H1 (cell line): ENCODE measurements around the gene DEFB112. TPM values are rescaled to one million over a fixed set of nuclear protein-coding genes. Genes with fewer than 3 reads are reported as not detected.

ENCODE experiments used
- CTCF ChIA-PET: fragments of 300-600 bp; sonication (Branson Sonifier 250); formaldehyde crosslinking; loops from one replicate; lab custom pipeline; 2021; ENCODE audit not compliant: partially characterized antibody; lab: Charles Lee
- POLR2A ChIA-PET: fragments of 300-600 bp; sonication (Branson Sonifier 250); formaldehyde crosslinking; loops from one replicate; lab custom pipeline; 2021; ENCODE audit warnings: inconsistent platforms; ENCODE audit not compliant: partially characterized antibody; lab: Charles Lee
- DNase-seq, 2 experiments: peaks; one replicate each; pipeline versions ENCODE4 v3.0.0 to v3.0.0-alpha.2; 2010 to 2022; ENCODE audit warnings: low spot score in 2 of 2, low read depth in 1 of 2, mixed read lengths in 1 of 2
- FAIRE-seq: peaks from 2 replicates; lab custom pipeline; 2011; peaks lifted over from hg19 to GRCh38; lab: Jason Lieb, UNC
- H2AFZ ChIP-seq: 2 replicates; pipeline ENCODE4 v1.8.1; 2012; ENCODE audit warnings: low read length, inconsistent platforms
- H2AK5ac ChIP-seq: 2 replicates; pipeline ENCODE4 v1.6.1; 2013; ENCODE audit warnings: low read depth, low read length
- H2BK120ac ChIP-seq: replicated peaks from 2 replicates; pipeline ENCODE3; 2013; ENCODE audit warnings: low read depth, low read length, inconsistent platforms
- H2BK12ac ChIP-seq: 2 replicates; pipeline ENCODE4 v1.6.1; 2013; ENCODE audit warnings: low read depth, low read length
- H2BK15ac ChIP-seq: 2 replicates; pipeline ENCODE4 v1.6.1; 2013; ENCODE audit warnings: low read length
- H2BK20ac ChIP-seq: 2 replicates; pipeline ENCODE4 v1.6.1; 2013; ENCODE audit warnings: low read length
- H2BK5ac ChIP-seq: 2 replicates; pipeline ENCODE4 v1.6.1; 2013; ENCODE audit warnings: low read depth, low read length
- H3K14ac ChIP-seq: 2 replicates; pipeline ENCODE4 v1.6.1; 2013; ENCODE audit warnings: inconsistent platforms; ENCODE audit not compliant: insufficient read length
- H3K18ac ChIP-seq: 2 replicates; pipeline ENCODE4 v1.6.1; 2013; ENCODE audit warnings: low read length; ENCODE audit errors: extremely low read depth
- H3K23ac ChIP-seq: 2 replicates; pipeline ENCODE4 v1.6.1; 2013; ENCODE audit warnings: inconsistent platforms; ENCODE audit not compliant: insufficient read length
- H3K23me2 ChIP-seq: 2 replicates; pipeline ENCODE4 v1.6.1; 2013; ENCODE audit warnings: low read depth, low read length
- H3K27ac ChIP-seq: 2 replicates; pipeline ENCODE4 v1.6.1; 2011; ENCODE audit warnings: low read depth, low read length, inconsistent platforms
- H3K27me3 ChIP-seq, 4 experiments: replicated peaks in 1 of 4; 1 replicate in 1 of 4; 2 replicates in 3 of 4; pipeline versions ENCODE4 v1.6.1 to v1.8.1; 2011 to 2013; ENCODE audit warnings: low read length in 3 of 4, mild to moderate bottlenecking in 3 of 4, inconsistent platforms in 2 of 4, mixed read lengths in 2 of 4, moderate library complexity in 1 of 4; ENCODE audit not compliant: control insufficient read depth in 3 of 4, insufficient read depth in 3 of 4; ENCODE audit errors: extremely low read depth in 1 of 4
- H3K36me3 ChIP-seq, 4 experiments: 2 replicates each; pipeline versions ENCODE4 v1.6.1 to v1.8.1; 2011 to 2013; ENCODE audit warnings: mild to moderate bottlenecking in 4 of 4, low read length in 3 of 4, moderate library complexity in 2 of 4, control low read depth in 1 of 4, inconsistent platforms in 1 of 4; ENCODE audit not compliant: insufficient read depth in 4 of 4, control insufficient read depth in 2 of 4
- H3K4ac ChIP-seq: replicated peaks from 2 replicates; pipeline ENCODE3; 2013; ENCODE audit warnings: low read length, low read depth, mixed read lengths, inconsistent platforms; ENCODE audit not compliant: insufficient read length
- H3K4me1 ChIP-seq, 4 experiments: replicated peaks in 1 of 4; 1 replicate in 1 of 4; 2 replicates in 3 of 4; pipeline versions ENCODE4 v1.6.1 to v1.8.1; 2011 to 2013; ENCODE audit warnings: low read length in 3 of 4, inconsistent platforms in 2 of 4, mixed read lengths in 1 of 4; ENCODE audit not compliant: insufficient read depth in 4 of 4, control insufficient read depth in 3 of 4
- H3K4me2 ChIP-seq, 2 experiments: 2 replicates each; pipeline versions ENCODE4 v1.6.1 to v1.8.1; 2011 to 2013; ENCODE audit warnings: low read depth in 2 of 2, low read length in 2 of 2, control low read depth in 1 of 2, inconsistent platforms in 1 of 2, mild to moderate bottlenecking in 1 of 2; ENCODE audit not compliant: insufficient read depth in 1 of 2
- H3K4me3 ChIP-seq, 4 experiments: fragments of 200-600, 300-600 bp in 1 of 4; sonication (generic), shearing (Covaris generic), sonication (Bioruptor Twin) in 1 of 4; 2 replicates each; pipeline versions ENCODE4 v1.5.1 to v1.8.1; 2011 to 2016; ENCODE audit warnings: low read length in 4 of 4, low read depth in 3 of 4, control low read depth in 2 of 4, inconsistent platforms in 2 of 4, mild to moderate bottlenecking in 2 of 4, mixed read lengths in 1 of 4, moderate library complexity in 1 of 4; ENCODE audit not compliant: insufficient read depth in 2 of 4; ENCODE audit errors: extremely low read depth in 1 of 4
- H3K56ac ChIP-seq: replicated peaks from 2 replicates; pipeline ENCODE3; 2013; ENCODE audit warnings: low read depth, mild to moderate bottlenecking, mixed read lengths, low read length, inconsistent platforms; ENCODE audit not compliant: insufficient read length
- H3K79me1 ChIP-seq: 2 replicates; pipeline ENCODE4 v1.6.1; 2013; ENCODE audit warnings: low read depth, low read length, control low read depth
- H3K79me2 ChIP-seq, 2 experiments: 2 replicates each; pipeline versions ENCODE4 v1.6.1 to v1.8.1; 2012 to 2013; ENCODE audit warnings: low read length in 2 of 2, mild to moderate bottlenecking in 2 of 2, inconsistent platforms in 1 of 2; ENCODE audit not compliant: insufficient read depth in 2 of 2, control insufficient read depth in 1 of 2
- H3K9ac ChIP-seq, 4 experiments: replicated peaks in 1 of 4; 1 replicate in 1 of 4; 2 replicates in 3 of 4; pipeline versions ENCODE4 v1.6.1 to v1.8.1; 2011 to 2013; ENCODE audit warnings: low read depth in 3 of 4, low read length in 3 of 4, control low read depth in 2 of 4, mild to moderate bottlenecking in 2 of 4, moderate library complexity in 2 of 4, inconsistent platforms in 1 of 4; ENCODE audit errors: extremely low read depth in 1 of 4
- H3K9me3 ChIP-seq, 2 experiments: 2 replicates each; pipeline versions ENCODE4 v1.6.1 to v1.8.1; 2012 to 2013; ENCODE audit warnings: mild to moderate bottlenecking in 2 of 2, moderate library complexity in 2 of 2, control low read depth in 1 of 2, inconsistent platforms in 1 of 2, low read depth in 1 of 2, low read length in 1 of 2, mixed read lengths in 1 of 2; ENCODE audit not compliant: insufficient read depth in 2 of 2
- H4K20me1 ChIP-seq, 2 experiments: replicated peaks in 1 of 2; 2 replicates each; pipeline versions ENCODE3 to v1.8.1; 2011 to 2013; ENCODE audit warnings: inconsistent platforms in 2 of 2, low read length in 2 of 2, mild to moderate bottlenecking in 1 of 2; ENCODE audit not compliant: insufficient read depth in 2 of 2, control insufficient read depth in 1 of 2
- H4K5ac ChIP-seq: 2 replicates; pipeline ENCODE4 v1.6.1; 2013; ENCODE audit warnings: low read length, low read depth, mixed read lengths, inconsistent platforms; ENCODE audit not compliant: insufficient read length
- H4K8ac ChIP-seq: 2 replicates; pipeline ENCODE4 v1.8.0; 2013; ENCODE audit warnings: mild to moderate bottlenecking, moderate library complexity, low read length, inconsistent platforms; ENCODE audit not compliant: insufficient read depth; ENCODE audit errors: extremely low read depth
- H4K91ac ChIP-seq: replicated peaks from 2 replicates; pipeline ENCODE3; 2013; ENCODE audit warnings: low read length, mixed read lengths, inconsistent platforms; ENCODE audit not compliant: insufficient read length
- CREB1 ChIP-seq: IDR thresholded peaks from 2 replicates; pipeline ENCODE4 v1.6.1; 2012; ENCODE audit warnings: inconsistent platforms
- EP300 ChIP-seq, 2 experiments: IDR thresholded peaks; 1 replicate in 1 of 2; 2 replicates in 1 of 2; pipeline ENCODE4 v1.6.1; 2011 to 2012; ENCODE audit warnings: low read depth in 2 of 2, low read length in 2 of 2, mild to moderate bottlenecking in 2 of 2, borderline replicate concordance in 1 of 2, inconsistent platforms in 1 of 2, moderate library complexity in 1 of 2
- GABPA ChIP-seq: IDR thresholded peaks from 2 replicates; pipeline ENCODE4 v1.6.1; 2011; ENCODE audit warnings: mild to moderate bottlenecking, low read length, moderate library complexity, borderline replicate concordance; ENCODE audit not compliant: insufficient read depth
- HDAC6 ChIP-seq: IDR thresholded peaks from one replicate; pipeline ENCODE4 v1.7.1; 2012; ENCODE audit warnings: low read depth, mild to moderate bottlenecking, inconsistent platforms, low read length, moderate library complexity
- JUN ChIP-seq: IDR thresholded peaks from 2 replicates; pipeline ENCODE4 v1.6.1; 2011; ENCODE audit warnings: low read depth, mild to moderate bottlenecking, improper control_type of control experiment, low read length
- JUND ChIP-seq: IDR thresholded peaks from 2 replicates; pipeline ENCODE4 v1.6.1; 2011; ENCODE audit warnings: mild to moderate bottlenecking, improper control_type of control experiment, low read length
- KDM1A ChIP-seq: fragments of 200-600, 300-600 bp; sonication (generic); IDR thresholded peaks from 2 replicates; pipeline ENCODE4 v1.7.1; 2016; ENCODE audit warnings: mild to moderate bottlenecking, low read length, borderline replicate concordance
- KDM4A ChIP-seq: IDR thresholded peaks from one replicate; pipeline ENCODE4 v1.7.1; 2012; ENCODE audit warnings: low read depth, mild to moderate bottlenecking, moderate library complexity, low read length, inconsistent platforms; ENCODE audit not compliant: severe bottlenecking
- NRF1 ChIP-seq: IDR thresholded peaks from 2 replicates; pipeline ENCODE4 v1.6.1; 2011; ENCODE audit warnings: mild to moderate bottlenecking, low read depth, low read length, improper control_type of control experiment
- POU5F1 ChIP-seq: IDR thresholded peaks from 2 replicates; pipeline ENCODE4 v1.6.1; 2011; ENCODE audit warnings: low read depth, mild to moderate bottlenecking, low read length, moderate library complexity
- SAP30 ChIP-seq: fragments of 300-600 bp; sonication (generic); IDR thresholded peaks from 2 replicates; pipeline ENCODE4 v1.7.1; 2012; ENCODE audit warnings: low read length, moderate library complexity, mild to moderate bottlenecking, inconsistent platforms; ENCODE audit not compliant: insufficient read depth, insufficient replicate concordance
- TBP ChIP-seq: IDR thresholded peaks from 2 replicates; pipeline ENCODE4 v1.6.1; 2011; ENCODE audit warnings: low read depth, low read length, improper control_type of control experiment
- YY1 ChIP-seq: IDR thresholded peaks from 2 replicates; pipeline ENCODE4 v1.6.1; 2011; ENCODE audit warnings: low read depth, mild to moderate bottlenecking, low read length
- WGBS, 2 experiments: shearing (Covaris generic) in 1 of 2; methylation state at CpG; one replicate each; pipeline versions ENCODE4 v1.1.6 to v1.1.7; 2013 to 2015; ENCODE audit warnings: low lambda C conversion rate in 2 of 2, mixed read lengths in 2 of 2, inconsistent platforms in 1 of 2, low coverage in 1 of 2, missing lambda C conversion rate in 1 of 2; ENCODE audit not compliant: insufficient replicate concordance in 2 of 2, insufficient coverage in 1 of 2, insufficient read length in 1 of 2; ENCODE audit errors: extremely low coverage in 1 of 2, missing lambda C conversion rate in 1 of 2; 5-methylcytosine and 5-hydroxymethylcytosine counted together
- polyA plus RNA-seq, 7 experiments: library from polyadenylated mRNA; depleted of rRNA in 3 of 7; stranded (reverse) in 5 of 7; unstranded in 2 of 7; fragments of >200 nt in 5 of 7; fragments of 200-250 nt in 2 of 7; gene quantifications; 1 replicate in 5 of 7; 2 replicates in 1 of 7; 4 replicates in 1 of 7; pipeline versions ENCODE4 v1.2.1 to v1.2.3, GENCODE V29; 2011 to 2013; ENCODE audit warnings: missing spikeins in 2 of 7, mixed read lengths in 2 of 7
- total RNA-seq: library from RNA; stranded (reverse); fragmentation: NEBNext Ultra II Directional; extraction: Animal tissue kit (Norgen Biotek cat#: 25700); gene quantifications from 2 replicates; pipeline ENCODE4 v1.2.1, GENCODE V29; 2021
- TF ChIP-seq, protein P1 (sequence below): IDR thresholded peaks from 2 replicates; pipeline ENCODE4 v1.6.1; 2012; ENCODE audit warnings: inconsistent platforms

The DEFB112 gene
- total and polyA plus RNA-seq, 2 of the 8 experiments (the other 6 are each of a cell fraction or from before 2014, with no cell fraction given): not detected

DNA sequence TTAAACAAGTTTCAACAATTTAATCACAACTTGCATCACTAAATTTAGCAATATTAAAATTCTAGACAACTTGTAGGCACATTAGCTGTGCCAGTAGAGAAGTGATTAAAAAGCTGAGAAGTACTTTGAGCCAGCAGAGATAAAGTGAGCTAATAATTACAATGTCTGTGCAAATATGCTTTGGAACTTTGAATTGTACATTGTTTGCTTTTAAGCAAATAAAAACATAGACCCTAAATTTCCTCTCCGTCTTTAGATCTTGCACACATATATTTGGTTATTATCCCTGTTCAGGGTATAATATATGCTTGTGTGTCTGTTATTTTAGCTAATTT lies 44.2 kb upstream of the DEFB112 start:
- H3K9ac ChIP-seq: no peak overlapping the region
- H3K4me1 ChIP-seq: no peaks in the 10 kb centered on the region
- H2BK120ac ChIP-seq: no peak overlapping the region
- no peak overlapping the region for H3K23ac ChIP-seq
- FAIRE-seq (no peak), DNase-seq (no peak)
- no peak overlapping the region for H2BK5ac ChIP-seq
- H3K4me2 ChIP-seq: no peak overlapping the region
- no peak overlapping the region for H4K8ac ChIP-seq
- H4K20me1 ChIP-seq: no peaks in the 10 kb centered on the region
- H4K91ac ChIP-seq: no peak overlapping the region
- ChIA-PET POLR2A (no interaction called here), CTCF (interaction anchor here (0.8 to 1.4 kb wide), 3 partner anchors 9 to 14 kb away, joined by 3 to 5 read pairs (median 3); no protein-coding TSS in a partner anchor)
- H3K18ac ChIP-seq: no peak overlapping the region
- no peaks in the 10 kb centered on the region for H3K79me2 ChIP-seq
- no peaks in the 10 kb centered on the region for H3K9me3 ChIP-seq
- H3K27ac ChIP-seq: no peak overlapping the region
- H3K4me3 ChIP-seq: no peak overlapping the region
- WGBS, 2 experiments: 87% methylated on average over 1 of the region's 1 CpG; no CpG with 5 or more reads in 1 of the 2 experiments
- no peaks in the 10 kb centered on the region for H3K36me3 ChIP-seq
- no peak overlapping the region for H3K4ac ChIP-seq
- TF ChIP-seq KDM1A (no peak), EP300 (IDR thresholded peaks at IDR 0.05; ENCODE audit: borderline replicate concordance in 1 of 2, low read depth in 2 of 2, low read length in 2 of 2) (no peak), HDAC6 (no peak), CREB1 (no peak), NRF1 (no peak), JUND (no peak), JUN (no peak), POU5F1 (no peak), SAP30 (no peak), TBP (no peak), KDM4A (no peak), GABPA (no peak), YY1 (no peak)
- TF ChIP-seq, protein P1, sequence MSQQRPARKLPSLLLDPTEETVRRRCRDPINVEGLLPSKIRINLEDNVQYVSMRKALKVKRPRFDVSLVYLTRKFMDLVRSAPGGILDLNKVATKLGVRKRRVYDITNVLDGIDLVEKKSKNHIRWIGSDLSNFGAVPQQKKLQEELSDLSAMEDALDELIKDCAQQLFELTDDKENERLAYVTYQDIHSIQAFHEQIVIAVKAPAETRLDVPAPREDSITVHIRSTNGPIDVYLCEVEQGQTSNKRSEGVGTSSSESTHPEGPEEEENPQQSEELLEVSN: no peak
- H3K56ac ChIP-seq: no peak overlapping the region
- H2BK12ac ChIP-seq: no peak overlapping the region
- no peak overlapping the region for H2BK20ac ChIP-seq
- no peaks in the 10 kb centered on the region for H3K27me3 ChIP-seq
- H2AK5ac ChIP-seq: no peak overlapping the region
- H3K79me1 ChIP-seq: no peaks in the 10 kb centered on the region
- no peak overlapping the region for H4K5ac ChIP-seq
- H2AFZ ChIP-seq: no peak overlapping the region
- no peak overlapping the region for H3K14ac ChIP-seq
- no peak overlapping the region for H2BK15ac ChIP-seq
- no peaks in the 10 kb centered on the region for H3K23me2 ChIP-seq
